GM23248 (cell line): ENCODE data around the gene FABP6. TPM values are rescaled to one million over a fixed set of nuclear protein-coding genes. Genes with fewer than 3 reads are reported as not detected.

Experiments used
- DNase-seq: peaks from one replicate; pipeline ENCODE4 v3.0.0-alpha.2; 2015
- H2AFZ ChIP-seq: fragments of 200-600 bp; sonication (generic); 2 replicates; pipeline ENCODE4 v1.6.1; 2016; ENCODE audit warnings: antibody characterized with exemption
- H3F3A ChIP-seq: fragments of 200-600 bp; sonication (generic); 2 replicates; pipeline ENCODE4 v1.6.1; 2016; ENCODE audit warnings: mild to moderate bottlenecking, antibody characterized with exemption, mixed run types; ENCODE audit not compliant: insufficient read depth
- H3K27ac ChIP-seq: fragments of 200-600 bp; sonication (generic); 2 replicates; pipeline ENCODE4 v1.5.1; 2016; ENCODE audit warnings: mild to moderate bottlenecking
- H3K27me3 ChIP-seq: fragments of 200-600 bp; sonication (generic); replicated peaks from 2 replicates; pipeline ENCODE4 v1.6.1; 2016; ENCODE audit warnings: mild to moderate bottlenecking; ENCODE audit not compliant: insufficient read depth
- H3K36me3 ChIP-seq: fragments of 200-600 bp; sonication (generic); 2 replicates; pipeline ENCODE4 v1.6.1; 2016; ENCODE audit warnings: low read depth, mild to moderate bottlenecking
- H3K4me1 ChIP-seq: fragments of 200-600 bp; sonication (generic); 2 replicates; pipeline ENCODE4 v1.6.1; 2016; ENCODE audit warnings: mild to moderate bottlenecking; ENCODE audit not compliant: insufficient read depth
- H3K4me2 ChIP-seq: fragments of 200-600 bp; sonication (generic); one replicate; pipeline ENCODE4 v1.6.1; 2016; ENCODE audit warnings: mild to moderate bottlenecking; ENCODE audit not compliant: unreplicated experiment
- H3K4me3 ChIP-seq: fragments of 200-600 bp; sonication (generic); 2 replicates; pipeline ENCODE4 v1.5.1; 2016; ENCODE audit warnings: mild to moderate bottlenecking
- H3K79me2 ChIP-seq: fragments of 200-600 bp; sonication (generic); 2 replicates; pipeline ENCODE4 v1.6.1; 2016; ENCODE audit warnings: mild to moderate bottlenecking; ENCODE audit not compliant: insufficient read depth
- H3K9ac ChIP-seq: fragments of 200-600 bp; sonication (generic); 2 replicates; pipeline ENCODE4 v1.6.1; 2016; ENCODE audit warnings: mild to moderate bottlenecking
- H3K9me2 ChIP-seq: fragments of 200-600 bp; sonication (generic); 2 replicates; pipeline ENCODE4 v1.6.1; 2016; ENCODE audit warnings: mixed run types, mild to moderate bottlenecking, moderate library complexity; ENCODE audit not compliant: insufficient read depth
- H3K9me3 ChIP-seq: fragments of 200-600 bp; sonication (generic); one replicate; pipeline ENCODE4 v1.6.1; 2017; ENCODE audit warnings: low read depth
- H4K20me1 ChIP-seq: fragments of 200-600 bp; sonication (generic); 2 replicates; pipeline ENCODE4 v1.6.0; 2016; ENCODE audit not compliant: insufficient read depth
- EZH2 ChIP-seq: fragments of 200-600 bp; sonication (generic); IDR thresholded peaks from 2 replicates; pipeline ENCODE4 v1.6.1; 2018; ENCODE audit warnings: antibody characterized with exemption, mild to moderate bottlenecking; ENCODE audit not compliant: insufficient read depth, poor library complexity, severe bottlenecking
- EZH2phosphoT487 ChIP-seq: fragments of 200-600 bp; sonication (generic); IDR thresholded peaks from 2 replicates; pipeline ENCODE4 v1.6.1; 2018; ENCODE audit warnings: antibody characterized with exemption, moderate library complexity, mild to moderate bottlenecking, low read depth; ENCODE audit not compliant: insufficient read depth
- WGBS, 2 experiments: methylation state at CpG; one replicate each; pipeline ENCODE4 v1.1.6; 2015 to 2017; ENCODE audit warnings: low lambda C conversion rate in 2 of 2, low coverage in 1 of 2; ENCODE audit errors: missing lambda C conversion rate in 2 of 2; 5-methylcytosine and 5-hydroxymethylcytosine counted together
- in situ Hi-C: fragments of 300-500 bp; cut with MboI; formaldehyde crosslinking; loops from 2 replicates; pipeline ENCODE4 v1.15.0; 2020
- polyA plus RNA-seq: library from polyadenylated mRNA; unstranded; fragments of >200 nt; fragmentation: Nextera tagmentation; extraction: Ambion mirVana; gene quantifications from 2 replicates; pipeline ENCODE4 v1.2.1, GENCODE V29; 2016
- total RNA-seq: library from RNA; depleted of rRNA; stranded (reverse); fragments of >200 nt; shearing (Covaris generic); gene quantifications from 2 replicates; pipeline ENCODE4 v1.2.3, GENCODE V29; 2014; rRNA removed

Gene FABP6
- total and polyA plus RNA-seq, 2 experiments from 2014 or later: not detected

GRCh38 chr5:160287378-160288051 is 58.2 kb downstream of the FABP6 start:
- no peak overlapping the region for H3K4me3 ChIP-seq
- H3K4me1 ChIP-seq: no peaks in the 10 kb centered on the region
- no peaks in the 10 kb centered on the region for H4K20me1 ChIP-seq
- H3K4me2 ChIP-seq: no peak overlapping the region
- TF ChIP-seq EZH2phosphoT487 (no peak), EZH2 (no peak)
- 68 to 72% methylated on average over 8 of the region's 8 CpGs for WGBS, 2 experiments
- peaks cover 7% of the 10 kb centered on the region; the same call in 1 of the 2 replicates for H3K27me3 ChIP-seq
- H3K27ac ChIP-seq: no peak overlapping the region
- no peaks in the 10 kb centered on the region for H3K9me2 ChIP-seq
- H3K9me3 ChIP-seq: no peaks in the 10 kb centered on the region
- no peak overlapping the region for H2AFZ ChIP-seq
- no peaks in the 10 kb centered on the region for H3K79me2 ChIP-seq
- no peak overlapping the region for H3K9ac ChIP-seq
- DNase-seq: no peak
- no peaks in the 10 kb centered on the region for H3F3A ChIP-seq
- in situ Hi-C loops: no loop called here
- H3K36me3 ChIP-seq: no peaks in the 10 kb centered on the region

Other genes with a start within 250 kb of the FABP6 start
- gene TTC1, start 220.4 kb upstream of the FABP6 start, total RNA-seq: 39.9 and 46.8 TPM in 2 replicates
- 67.5 and 67.7 TPM in 2 replicates for gene TTC1, start 220.4 kb upstream of the FABP6 start, polyA plus RNA-seq
- gene PWWP2A, start 110.1 kb upstream of the FABP6 start, total RNA-seq: 13.0 and 13.2 TPM in 2 replicates
- 5.1 and 7.8 TPM in 2 replicates for gene PWWP2A, start 110.1 kb upstream of the FABP6 start, polyA plus RNA-seq
- gene CCNJL, start 83.1 kb downstream of the FABP6 start, total RNA-seq: 0.43 TPM in 1 of 2 replicates, not detected in the other
- 0.06 TPM in 1 of 2 replicates, not detected in the other for gene CCNJL, start 83.1 kb downstream of the FABP6 start, polyA plus RNA-seq
- gene C1QTNF2, start 141.1 kb downstream of the FABP6 start, total RNA-seq: 0.22 TPM in 1 of 2 replicates, not detected in the other
- 0.25 and 0.31 TPM in 2 replicates for gene C1QTNF2, start 141.1 kb downstream of the FABP6 start, polyA plus RNA-seq
- 2.8 and 7.1 TPM in 2 replicates for gene FAM200C, start 170.5 kb downstream of the FABP6 start, total RNA-seq
- gene FAM200C, start 170.5 kb downstream of the FABP6 start, polyA plus RNA-seq: 3.6 and 3.9 TPM in 2 replicates
- 32.1 and 52.2 TPM in 2 replicates for gene SLU7, start 189.6 kb downstream of the FABP6 start, total RNA-seq
- gene SLU7, start 189.6 kb downstream of the FABP6 start, polyA plus RNA-seq: 54.3 and 66.3 TPM in 2 replicates
- 22.8 and 49.0 TPM in 2 replicates for gene PTTG1, start 192.3 kb downstream of the FABP6 start, total RNA-seq
- 94.9 and 96.0 TPM in 2 replicates for gene PTTG1, start 192.3 kb downstream of the FABP6 start, polyA plus RNA-seq